Activated CD4-positive, alpha-beta T cell treated with anti-CD3 and anti-CD28 coated beads, Interleukin-2, amount 10 ng/mL, durations not matched to agents 7 days and 5 days (primary cell): ENCODE results near the gene CATSPER3. TPM values are rescaled to one million over a fixed set of nuclear protein-coding genes. Genes with fewer than 3 reads are reported as not detected.

Source experiments
- CTCF ChIA-PET: fragments of 350-600 bp; sonication (Branson Sonifier 250); formaldehyde crosslinking; loops from one replicate; lab custom pipeline; 2021; ENCODE audit warnings: antibody characterized with exemption; lab: Charles Lee
- POLR2A ChIA-PET: fragments of 350-600 bp; sonication (Branson Sonifier 250); formaldehyde crosslinking; loops from one replicate; lab custom pipeline; 2021; ENCODE audit warnings: antibody characterized with exemption; lab: Charles Lee
- DNase-seq: peaks from one replicate; pipeline ENCODE4 v3.0.0-alpha.2; 2020
- H3K27ac Mint-ChIP-seq: one replicate; pipeline ENCODE4 v1.8.0; 2021; ENCODE audit warnings: mild to moderate bottlenecking, moderate library complexity, mixed read lengths
- H3K27me3 Mint-ChIP-seq: one replicate; pipeline ENCODE4 v1.8.0; 2021; ENCODE audit warnings: mixed read lengths
- H3K36me3 Mint-ChIP-seq: one replicate; pipeline ENCODE4 v1.8.0; 2021; ENCODE audit warnings: low read depth, mixed read lengths
- H3K4me1 Mint-ChIP-seq: one replicate; pipeline ENCODE4 v1.8.0; 2021; ENCODE audit warnings: mixed read lengths
- H3K4me3 Mint-ChIP-seq: one replicate; pipeline ENCODE4 v1.8.0; 2021; ENCODE audit warnings: mild to moderate bottlenecking, moderate library complexity, mixed read lengths
- H3K9me3 Mint-ChIP-seq: one replicate; pipeline ENCODE4 v1.8.0; 2021; ENCODE audit warnings: mixed read lengths
- total RNA-seq, 2 experiments: library from RNA; stranded (reverse); gene quantifications; one replicate each; pipeline ENCODE4 v1.2.3, GENCODE V29; 2021

Gene CATSPER3
- total RNA-seq, 2 experiments from 2014 or later, result 1.2 to 1.4 TPM

GRCh38 chr5:135008556-135008955 is 40.8 kb downstream of the CATSPER3 start:
- CTCF ChIA-PET, result no interaction called here
- Mint-ChIP-seq H3K4me1 (no peaks in the 10 kb centered on the region), H3K36me3 (no peaks in the 10 kb centered on the region)

GRCh38 chr5:135008981-135009735 is 41.5 kb downstream of the CATSPER3 start:
- H3K4me1 Mint-ChIP-seq, result no peaks in the 10 kb centered on the region
- no peaks in the 10 kb centered on the region for H3K36me3 Mint-ChIP-seq
- H3K4me3 Mint-ChIP-seq, result no peak overlapping the region
- DNase-seq, result no peak
- POLR2A ChIA-PET, result no interaction called here
- no peak overlapping the region for H3K27ac Mint-ChIP-seq
- CTCF ChIA-PET, result no interaction called here
- no peaks in the 10 kb centered on the region for H3K27me3 Mint-ChIP-seq
- H3K9me3 Mint-ChIP-seq, result no peaks in the 10 kb centered on the region

More at GRCh38 chr5:135008556-135008955, 40.8 kb downstream of the CATSPER3 start:
- POLR2A ChIA-PET, result no interaction called here
- Mint-ChIP-seq H3K27me3 (no peaks in the 10 kb centered on the region), H3K4me3 (no peak overlapping the region), H3K9me3 (no peaks in the 10 kb centered on the region), H3K27ac (no peak overlapping the region)
- DNase-seq, result no peak

- Mint-ChIP-seq H3K36me3 (no peaks in the 10 kb centered on the region), H3K4me3 (no peak overlapping the region), H3K27me3 (no peaks in the 10 kb centered on the region), H3K27ac (no peak overlapping the region), H3K9me3 (no peaks in the 10 kb centered on the region), H3K4me1 (no peaks in the 10 kb centered on the region)
- DNase-seq, result no peak
- ChIA-PET CTCF (interaction anchor here (1.0 to 1.2 kb wide), 2 partner anchors 10 to 100 kb away, joined by 3 read pairs; no protein-coding TSS in a partner anchor), POLR2A (no interaction called here)
Observed at GRCh38 chr5:135009736-135010501, 42.2 kb downstream of the CATSPER3 start.

GRCh38 chr5:135010502-135011354 is 43.0 kb downstream of the CATSPER3 start:
- no peak for DNase-seq
- CTCF ChIA-PET, result interaction anchor here (1.0 to 1.2 kb wide), 2 partner anchors 9 to 99 kb away, joined by 3 read pairs; no protein-coding TSS in a partner anchor
- Mint-ChIP-seq H3K27ac (no peak overlapping the region), H3K4me1 (no peaks in the 10 kb centered on the region), H3K27me3 (no peaks in the 10 kb centered on the region), H3K9me3 (no peaks in the 10 kb centered on the region), H3K4me3 (no peak overlapping the region), H3K36me3 (no peaks in the 10 kb centered on the region)
- POLR2A ChIA-PET, result no interaction called here

- Mint-ChIP-seq H3K4me3 (no peak overlapping the region), H3K36me3 (no peaks in the 10 kb centered on the region), H3K27me3 (no peaks in the 10 kb centered on the region), H3K4me1 (no peaks in the 10 kb centered on the region), H3K9me3 (no peaks in the 10 kb centered on the region), H3K27ac (no peak overlapping the region)
- DNase-seq, result no peak
- ChIA-PET CTCF (no interaction called here), POLR2A (no interaction called here)
Observed at GRCh38 chr5:135011355-135012032, 43.8 kb downstream of the CATSPER3 start.

GRCh38 chr5:135012033-135012588 is 44.4 kb downstream of the CATSPER3 start:
- no peaks in the 10 kb centered on the region for H3K4me1 Mint-ChIP-seq
- POLR2A ChIA-PET, result no interaction called here
- H3K9me3 Mint-ChIP-seq, result no peaks in the 10 kb centered on the region
- no peak overlapping the region for H3K27ac Mint-ChIP-seq
- CTCF ChIA-PET, result no interaction called here
- H3K27me3 Mint-ChIP-seq, result no peaks in the 10 kb centered on the region
- H3K4me3 Mint-ChIP-seq, result no peak overlapping the region
- DNase-seq, result no peak
- H3K36me3 Mint-ChIP-seq, result no peaks in the 10 kb centered on the region

GRCh38 chr5:135012951-135013391 is 45.3 kb downstream of the CATSPER3 start:
- Mint-ChIP-seq H3K27ac (peak overlapping the region; percentile 16), H3K36me3 (no peaks in the 10 kb centered on the region), H3K27me3 (no peaks in the 10 kb centered on the region), H3K4me1 (no peaks in the 10 kb centered on the region), H3K4me3 (no peak overlapping the region), H3K9me3 (no peaks in the 10 kb centered on the region)
- ChIA-PET POLR2A (no interaction called here), CTCF (interaction anchor here (0.9 kb wide), 2 partner anchors 12 to 65 kb away, joined by 3 read pairs; no protein-coding TSS in a partner anchor)
- DNase-seq, result no peak

GRCh38 chr5:135013445-135013844 is 45.7 kb downstream of the CATSPER3 start:
- CTCF ChIA-PET, result interaction anchor here (0.9 kb wide), 2 partner anchors 11 to 65 kb away, joined by 3 read pairs; no protein-coding TSS in a partner anchor

GRCh38 chr5:135013947-135014570 is 46.4 kb downstream of the CATSPER3 start:
- H3K27me3 Mint-ChIP-seq, result no peaks in the 10 kb centered on the region
- no peaks in the 10 kb centered on the region for H3K9me3 Mint-ChIP-seq
- ChIA-PET POLR2A (no interaction called here), CTCF (interaction anchor here (0.9 kb wide), 1 partner anchor 10 kb away, joined by 3 read pairs; no protein-coding TSS in a partner anchor)
- no peaks in the 10 kb centered on the region for H3K4me1 Mint-ChIP-seq
- DNase-seq, result no peak
- no peak overlapping the region for H3K27ac Mint-ChIP-seq
- no peak overlapping the region for H3K4me3 Mint-ChIP-seq
- no peaks in the 10 kb centered on the region for H3K36me3 Mint-ChIP-seq

More at GRCh38 chr5:135013445-135013844, 45.7 kb downstream of the CATSPER3 start:
- POLR2A ChIA-PET, result no interaction called here
- no peak overlapping the region for H3K27ac Mint-ChIP-seq
- H3K27me3 Mint-ChIP-seq, result no peaks in the 10 kb centered on the region
- no peaks in the 10 kb centered on the region for H3K4me1 Mint-ChIP-seq
- no peak for DNase-seq
- no peaks in the 10 kb centered on the region for H3K36me3 Mint-ChIP-seq
- no peaks in the 10 kb centered on the region for H3K9me3 Mint-ChIP-seq
- no peak overlapping the region for H3K4me3 Mint-ChIP-seq

- CTCF ChIA-PET, result no interaction called here
- no peaks in the 10 kb centered on the region for H3K4me1 Mint-ChIP-seq
Observed at GRCh38 chr5:135015942-135016341, 48.2 kb downstream of the CATSPER3 start.

GRCh38 chr5:135016861-135017290 is 49.2 kb downstream of the CATSPER3 start:
- Mint-ChIP-seq H3K9me3 (no peaks in the 10 kb centered on the region), H3K4me3 (no peak overlapping the region), H3K27me3 (peaks cover 4% of the 10 kb centered on the region), H3K4me1 (no peaks in the 10 kb centered on the region), H3K36me3 (no peaks in the 10 kb centered on the region), H3K27ac (no peak overlapping the region)
- CTCF ChIA-PET, result no interaction called here
- POLR2A ChIA-PET, result no interaction called here
- DNase-seq, result no peak

More at GRCh38 chr5:135015942-135016341, 48.2 kb downstream of the CATSPER3 start:
- no peak for DNase-seq
- Mint-ChIP-seq H3K27me3 (peaks cover under 1% of the 10 kb centered on the region), H3K4me3 (no peak overlapping the region), H3K9me3 (no peaks in the 10 kb centered on the region), H3K36me3 (no peaks in the 10 kb centered on the region), H3K27ac (no peak overlapping the region)
- POLR2A ChIA-PET, result no interaction called here
